WTC11 (cell line): ENCODE data around the gene LPP. TPM values are rescaled to one million over a fixed set of nuclear protein-coding genes. Genes with fewer than 3 reads are reported as not detected.

ENCODE experiments used
- ATAC-seq: fragments of 200-7000 bp; cut with Tn5 transposase; 2 replicates; pipeline ENCODE4 v1.10.0; 2021; ENCODE audit warnings: mild to moderate bottlenecking, moderate library complexity
- CTCF ChIA-PET: fragments of 300-600 bp; sonication (Branson Sonifier 250); formaldehyde crosslinking; loops from one replicate; lab custom pipeline; 2021; ENCODE audit warnings: antibody characterized with exemption; lab: Charles Lee
- POLR2A ChIA-PET: fragments of 350-600 bp; sonication (Branson Sonifier 250); formaldehyde crosslinking; loops from one replicate; lab custom pipeline; 2021; ENCODE audit warnings: antibody characterized with exemption; lab: Charles Lee
- DNase-seq: peaks from one replicate; pipeline ENCODE4 v3.0.0; 2021; ENCODE audit warnings: low spot score
- H3K27ac Mint-ChIP-seq: 2 replicates; pipeline ENCODE4 v1.8.0; 2021; ENCODE audit warnings: mixed read lengths
- H3K27me3 Mint-ChIP-seq: 2 replicates; pipeline ENCODE4 v1.8.0; 2021; ENCODE audit warnings: low read depth, mild to moderate bottlenecking, moderate library complexity, mixed read lengths
- H3K36me3 Mint-ChIP-seq: 2 replicates; pipeline ENCODE4 v1.8.0; 2021; ENCODE audit warnings: mixed read lengths
- H3K4me1 Mint-ChIP-seq: 2 replicates; pipeline ENCODE4 v1.8.0; 2022; ENCODE audit warnings: mixed read lengths
- H3K4me3 Mint-ChIP-seq: 2 replicates; pipeline ENCODE4 v1.8.0; 2021; ENCODE audit warnings: mild to moderate bottlenecking, moderate library complexity, mixed read lengths
- H3K9me3 Mint-ChIP-seq: 2 replicates; pipeline ENCODE4 v1.8.0; 2021; ENCODE audit warnings: mixed read lengths
- CBFB ChIP-seq: sonication (generic); formaldehyde crosslinking; IDR thresholded peaks from 2 replicates; pipeline ENCODE4 v1.8.1; 2022; ENCODE audit warnings: mild to moderate bottlenecking, low read depth, missing genetic modification reagents
- CREB1 ChIP-seq: sonication (generic); formaldehyde crosslinking; IDR thresholded peaks from 2 replicates; pipeline ENCODE4 v1.8.0; 2023; ENCODE audit warnings: mild to moderate bottlenecking, missing genetic modification reagents
- GABPB1 ChIP-seq: sonication (generic); formaldehyde crosslinking; IDR thresholded peaks from 2 replicates; pipeline ENCODE4 v1.8.1; 2023; ENCODE audit warnings: mild to moderate bottlenecking, missing genetic modification reagents
- NFATC4 ChIP-seq: fragments of 250-450 bp; sonication (Bioruptor Pico); IDR thresholded peaks from 2 replicates; pipeline ENCODE4 v1.9.0; 2021; ENCODE audit warnings: mild to moderate bottlenecking
- NFYB ChIP-seq: sonication (generic); formaldehyde crosslinking; conservative IDR thresholded peaks from 2 replicates; pipeline ENCODE4 v1.8.0; 2022; ENCODE audit warnings: low read depth, missing genetic modification reagents
- SMAD4 ChIP-seq: sonication (generic); formaldehyde crosslinking; IDR thresholded peaks from 2 replicates; pipeline ENCODE4 v1.8.0; 2022; ENCODE audit warnings: mild to moderate bottlenecking, missing genetic modification reagents
- SOX15 ChIP-seq: fragments of 250-450 bp; sonication (Bioruptor Pico); IDR thresholded peaks from 2 replicates; pipeline ENCODE4 v1.9.0; 2021; ENCODE audit warnings: mild to moderate bottlenecking
- ZNF219 ChIP-seq: sonication (generic); formaldehyde crosslinking; IDR thresholded peaks from 2 replicates; pipeline ENCODE4 v1.8.0; 2023; ENCODE audit warnings: missing genetic modification reagents, mild to moderate bottlenecking, borderline replicate concordance
- ZNF263 ChIP-seq: sonication (generic); formaldehyde crosslinking; IDR thresholded peaks from 2 replicates; pipeline ENCODE4 v1.8.1; 2022; ENCODE audit warnings: low read depth, mild to moderate bottlenecking, moderate library complexity, missing genetic modification reagents
- ZNF396 ChIP-seq: fragments of 250-450 bp; sonication (Bioruptor Pico); IDR thresholded peaks from 2 replicates; pipeline ENCODE4 v1.8.0; 2021; ENCODE audit warnings: mild to moderate bottlenecking, moderate library complexity, borderline replicate concordance
- ZNF423 ChIP-seq: fragments of 250-450 bp; sonication (Bioruptor Pico); IDR thresholded peaks from 2 replicates; pipeline ENCODE4 v2.1.2; 2022; ENCODE audit warnings: mild to moderate bottlenecking, moderate library complexity
- total RNA-seq: library from RNA; stranded (reverse); gene quantifications from 3 replicates; pipeline ENCODE4 v1.2.3, GENCODE V29; 2021
- TF ChIP-seq, protein P1 (sequence below): sonication (generic); formaldehyde crosslinking; conservative IDR thresholded peaks from 2 replicates; pipeline ENCODE4 v1.8.1; 2022; ENCODE audit warnings: mild to moderate bottlenecking, missing genetic modification reagents
- TF ChIP-seq, protein P2 (sequence below): sonication (generic); formaldehyde crosslinking; IDR thresholded peaks from 2 replicates; pipeline ENCODE4 v1.8.0; 2022; ENCODE audit warnings: missing genetic modification reagents
- TF ChIP-seq, protein P3 (sequence below): sonication (generic); formaldehyde crosslinking; IDR thresholded peaks from 2 replicates; pipeline ENCODE4 v1.8.0; 2023; ENCODE audit warnings: mild to moderate bottlenecking, missing genetic modification reagents
- TF ChIP-seq, protein P4 (sequence below): fragments of 250-450 bp; sonication (Bioruptor Pico); IDR thresholded peaks from 2 replicates; pipeline ENCODE4 v1.9.0; 2021; ENCODE audit warnings: mild to moderate bottlenecking
- TF ChIP-seq, protein P5 (sequence below): fragments of 250-450 bp; sonication (Bioruptor Pico); IDR thresholded peaks from 2 replicates; pipeline ENCODE4 v2.1.2; 2022; ENCODE audit warnings: mild to moderate bottlenecking, moderate library complexity
- TF ChIP-seq, protein P6 (sequence below): sonication (generic); formaldehyde crosslinking; IDR thresholded peaks from 2 replicates; pipeline ENCODE4 v1.8.1; 2022; ENCODE audit warnings: low read depth, missing genetic modification reagents, borderline replicate concordance

The LPP gene
- total RNA-seq, 1 experiment from 2014 or later, result 49.6 TPM

DNA sequence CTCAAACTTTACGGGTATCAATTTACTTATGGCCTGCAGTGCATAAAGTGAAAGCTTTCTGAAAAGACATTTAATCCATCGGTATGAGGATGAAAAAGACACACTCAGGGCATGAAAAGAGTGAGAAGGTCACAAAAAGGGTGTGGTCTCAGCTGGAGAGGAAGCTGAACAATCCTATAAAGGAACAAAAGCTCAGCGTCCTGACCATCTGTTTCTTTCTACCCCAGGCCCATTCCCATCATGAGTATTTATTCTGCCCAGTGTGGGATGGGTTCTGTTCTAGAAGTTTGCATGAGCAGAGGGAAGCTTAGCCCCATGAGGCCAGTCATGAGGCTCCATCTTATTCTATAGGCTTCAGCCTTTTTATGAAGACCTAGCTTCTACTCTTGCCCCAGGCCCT lies 144.6 kb downstream of the LPP start:
- CTCF ChIA-PET, result interaction anchor here (0.5 to 2.4 kb wide), 6 partner anchors 10 to 560 kb away, joined by 3 to 10 read pairs (median 4); no protein-coding TSS in a partner anchor
- H3K27me3 Mint-ChIP-seq, result no peaks in the 10 kb centered on the region
- ATAC-seq, result peak; percentile 59
- no peak overlapping the region for H3K4me3 Mint-ChIP-seq
- POLR2A ChIA-PET, result no interaction called here
- H3K9me3 Mint-ChIP-seq, result no peaks in the 10 kb centered on the region
- TF ChIP-seq NFYB (CRISPR knock-in tag) (no peak), ZNF219 (no peak), ZNF263 (CRISPR knock-in tag) (no peak), ZNF396 (CRISPR knock-in tag) (no peak), ZNF423 (CRISPR knock-in tag) (no peak), SOX15 (CRISPR knock-in tag) (no peak), NFATC4 (no peak)
- TF ChIP-seq, protein P1, sequence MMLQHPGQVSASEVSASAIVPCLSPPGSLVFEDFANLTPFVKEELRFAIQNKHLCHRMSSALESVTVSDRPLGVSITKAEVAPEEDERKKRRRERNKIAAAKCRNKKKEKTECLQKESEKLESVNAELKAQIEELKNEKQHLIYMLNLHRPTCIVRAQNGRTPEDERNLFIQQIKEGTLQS (CRISPR knock-in tag), result no peak
- TF ChIP-seq, protein P2, sequence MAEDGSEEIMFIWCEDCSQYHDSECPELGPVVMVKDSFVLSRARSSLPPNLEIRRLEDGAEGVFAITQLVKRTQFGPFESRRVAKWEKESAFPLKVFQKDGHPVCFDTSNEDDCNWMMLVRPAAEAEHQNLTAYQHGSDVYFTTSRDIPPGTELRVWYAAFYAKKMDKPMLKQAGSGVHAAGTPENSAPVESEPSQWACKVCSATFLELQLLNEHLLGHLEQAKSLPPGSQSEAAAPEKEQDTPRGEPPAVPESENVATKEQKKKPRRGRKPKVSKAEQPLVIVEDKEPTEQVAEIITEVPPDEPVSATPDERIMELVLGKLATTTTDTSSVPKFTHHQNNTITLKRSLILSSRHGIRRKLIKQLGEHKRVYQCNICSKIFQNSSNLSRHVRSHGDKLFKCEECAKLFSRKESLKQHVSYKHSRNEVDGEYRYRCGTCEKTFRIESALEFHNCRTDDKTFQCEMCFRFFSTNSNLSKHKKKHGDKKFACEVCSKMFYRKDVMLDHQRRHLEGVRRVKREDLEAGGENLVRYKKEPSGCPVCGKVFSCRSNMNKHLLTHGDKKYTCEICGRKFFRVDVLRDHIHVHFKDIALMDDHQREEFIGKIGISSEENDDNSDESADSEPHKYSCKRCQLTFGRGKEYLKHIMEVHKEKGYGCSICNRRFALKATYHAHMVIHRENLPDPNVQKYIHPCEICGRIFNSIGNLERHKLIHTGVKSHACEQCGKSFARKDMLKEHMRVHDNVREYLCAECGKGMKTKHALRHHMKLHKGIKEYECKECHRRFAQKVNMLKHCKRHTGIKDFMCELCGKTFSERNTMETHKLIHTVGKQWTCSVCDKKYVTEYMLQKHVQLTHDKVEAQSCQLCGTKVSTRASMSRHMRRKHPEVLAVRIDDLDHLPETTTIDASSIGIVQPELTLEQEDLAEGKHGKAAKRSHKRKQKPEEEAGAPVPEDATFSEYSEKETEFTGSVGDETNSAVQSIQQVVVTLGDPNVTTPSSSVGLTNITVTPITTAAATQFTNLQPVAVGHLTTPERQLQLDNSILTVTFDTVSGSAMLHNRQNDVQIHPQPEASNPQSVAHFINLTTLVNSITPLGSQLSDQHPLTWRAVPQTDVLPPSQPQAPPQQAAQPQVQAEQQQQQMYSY (CRISPR knock-in tag), result no peak
- TF ChIP-seq, protein P3, sequence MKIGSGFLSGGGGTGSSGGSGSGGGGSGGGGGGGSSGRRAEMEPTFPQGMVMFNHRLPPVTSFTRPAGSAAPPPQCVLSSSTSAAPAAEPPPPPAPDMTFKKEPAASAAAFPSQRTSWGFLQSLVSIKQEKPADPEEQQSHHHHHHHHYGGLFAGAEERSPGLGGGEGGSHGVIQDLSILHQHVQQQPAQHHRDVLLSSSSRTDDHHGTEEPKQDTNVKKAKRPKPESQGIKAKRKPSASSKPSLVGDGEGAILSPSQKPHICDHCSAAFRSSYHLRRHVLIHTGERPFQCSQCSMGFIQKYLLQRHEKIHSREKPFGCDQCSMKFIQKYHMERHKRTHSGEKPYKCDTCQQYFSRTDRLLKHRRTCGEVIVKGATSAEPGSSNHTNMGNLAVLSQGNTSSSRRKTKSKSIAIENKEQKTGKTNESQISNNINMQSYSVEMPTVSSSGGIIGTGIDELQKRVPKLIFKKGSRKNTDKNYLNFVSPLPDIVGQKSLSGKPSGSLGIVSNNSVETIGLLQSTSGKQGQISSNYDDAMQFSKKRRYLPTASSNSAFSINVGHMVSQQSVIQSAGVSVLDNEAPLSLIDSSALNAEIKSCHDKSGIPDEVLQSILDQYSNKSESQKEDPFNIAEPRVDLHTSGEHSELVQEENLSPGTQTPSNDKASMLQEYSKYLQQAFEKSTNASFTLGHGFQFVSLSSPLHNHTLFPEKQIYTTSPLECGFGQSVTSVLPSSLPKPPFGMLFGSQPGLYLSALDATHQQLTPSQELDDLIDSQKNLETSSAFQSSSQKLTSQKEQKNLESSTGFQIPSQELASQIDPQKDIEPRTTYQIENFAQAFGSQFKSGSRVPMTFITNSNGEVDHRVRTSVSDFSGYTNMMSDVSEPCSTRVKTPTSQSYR (CRISPR knock-in tag), result no peak
- TF ChIP-seq, protein P4, sequence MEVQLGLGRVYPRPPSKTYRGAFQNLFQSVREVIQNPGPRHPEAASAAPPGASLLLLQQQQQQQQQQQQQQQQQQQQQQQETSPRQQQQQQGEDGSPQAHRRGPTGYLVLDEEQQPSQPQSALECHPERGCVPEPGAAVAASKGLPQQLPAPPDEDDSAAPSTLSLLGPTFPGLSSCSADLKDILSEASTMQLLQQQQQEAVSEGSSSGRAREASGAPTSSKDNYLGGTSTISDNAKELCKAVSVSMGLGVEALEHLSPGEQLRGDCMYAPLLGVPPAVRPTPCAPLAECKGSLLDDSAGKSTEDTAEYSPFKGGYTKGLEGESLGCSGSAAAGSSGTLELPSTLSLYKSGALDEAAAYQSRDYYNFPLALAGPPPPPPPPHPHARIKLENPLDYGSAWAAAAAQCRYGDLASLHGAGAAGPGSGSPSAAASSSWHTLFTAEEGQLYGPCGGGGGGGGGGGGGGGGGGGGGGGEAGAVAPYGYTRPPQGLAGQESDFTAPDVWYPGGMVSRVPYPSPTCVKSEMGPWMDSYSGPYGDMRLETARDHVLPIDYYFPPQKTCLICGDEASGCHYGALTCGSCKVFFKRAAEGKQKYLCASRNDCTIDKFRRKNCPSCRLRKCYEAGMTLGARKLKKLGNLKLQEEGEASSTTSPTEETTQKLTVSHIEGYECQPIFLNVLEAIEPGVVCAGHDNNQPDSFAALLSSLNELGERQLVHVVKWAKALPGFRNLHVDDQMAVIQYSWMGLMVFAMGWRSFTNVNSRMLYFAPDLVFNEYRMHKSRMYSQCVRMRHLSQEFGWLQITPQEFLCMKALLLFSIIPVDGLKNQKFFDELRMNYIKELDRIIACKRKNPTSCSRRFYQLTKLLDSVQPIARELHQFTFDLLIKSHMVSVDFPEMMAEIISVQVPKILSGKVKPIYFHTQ (CRISPR knock-in tag), result no peak
- no peak overlapping the region for H3K27ac Mint-ChIP-seq
- DNase-seq, result no peak
- H3K36me3 Mint-ChIP-seq, result no peaks in the 10 kb centered on the region
- peaks cover 58% of the 10 kb centered on the region for H3K4me1 Mint-ChIP-seq

DNA sequence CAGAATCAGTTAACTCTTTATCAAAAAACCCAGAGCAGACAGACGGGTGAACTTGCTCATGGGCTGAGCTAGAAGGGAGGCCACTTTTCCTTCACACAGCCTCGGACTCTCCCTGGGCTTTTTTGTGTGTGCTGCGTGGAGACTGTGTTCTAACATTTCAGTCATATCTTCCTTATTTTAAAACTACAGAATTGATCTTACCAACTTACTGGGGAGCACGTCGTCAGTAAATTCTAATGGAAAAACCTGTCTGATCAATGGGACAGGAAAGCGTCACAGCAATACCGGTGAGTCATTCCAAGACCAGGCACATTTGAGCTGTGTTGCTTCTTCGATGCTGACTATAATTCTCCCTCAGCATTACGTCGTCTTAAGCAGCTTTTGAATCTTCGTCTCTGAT lies 145.1 kb downstream of the LPP start:
- Mint-ChIP-seq H3K4me3 (no peak overlapping the region), H3K4me1 (peaks cover 63% of the 10 kb centered on the region), H3K27ac (peak overlapping the region; percentile 33; the same call in 1 of the 2 replicates), H3K36me3 (no peaks in the 10 kb centered on the region), H3K27me3 (no peaks in the 10 kb centered on the region), H3K9me3 (no peaks in the 10 kb centered on the region)
- TF ChIP-seq CBFB (CRISPR knock-in tag), result no peak
- no peak for TF ChIP-seq SMAD4 (CRISPR knock-in tag)
- TF ChIP-seq, protein P5, sequence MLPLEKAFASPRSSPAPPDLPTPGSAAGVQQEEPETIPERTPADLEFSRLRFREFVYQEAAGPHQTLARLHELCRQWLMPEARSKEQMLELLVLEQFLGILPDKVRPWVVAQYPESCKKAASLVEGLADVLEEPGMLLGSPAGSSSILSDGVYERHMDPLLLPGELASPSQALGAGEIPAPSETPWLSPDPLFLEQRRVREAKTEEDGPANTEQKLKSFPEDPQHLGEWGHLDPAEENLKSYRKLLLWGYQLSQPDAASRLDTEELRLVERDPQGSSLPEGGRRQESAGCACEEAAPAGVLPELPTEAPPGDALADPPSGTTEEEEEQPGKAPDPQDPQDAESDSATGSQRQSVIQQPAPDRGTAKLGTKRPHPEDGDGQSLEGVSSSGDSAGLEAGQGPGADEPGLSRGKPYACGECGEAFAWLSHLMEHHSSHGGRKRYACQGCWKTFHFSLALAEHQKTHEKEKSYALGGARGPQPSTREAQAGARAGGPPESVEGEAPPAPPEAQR (CRISPR knock-in tag), result no peak
- TF ChIP-seq, protein P6, sequence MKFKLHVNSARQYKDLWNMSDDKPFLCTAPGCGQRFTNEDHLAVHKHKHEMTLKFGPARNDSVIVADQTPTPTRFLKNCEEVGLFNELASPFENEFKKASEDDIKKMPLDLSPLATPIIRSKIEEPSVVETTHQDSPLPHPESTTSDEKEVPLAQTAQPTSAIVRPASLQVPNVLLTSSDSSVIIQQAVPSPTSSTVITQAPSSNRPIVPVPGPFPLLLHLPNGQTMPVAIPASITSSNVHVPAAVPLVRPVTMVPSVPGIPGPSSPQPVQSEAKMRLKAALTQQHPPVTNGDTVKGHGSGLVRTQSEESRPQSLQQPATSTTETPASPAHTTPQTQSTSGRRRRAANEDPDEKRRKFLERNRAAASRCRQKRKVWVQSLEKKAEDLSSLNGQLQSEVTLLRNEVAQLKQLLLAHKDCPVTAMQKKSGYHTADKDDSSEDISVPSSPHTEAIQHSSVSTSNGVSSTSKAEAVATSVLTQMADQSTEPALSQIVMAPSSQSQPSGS (CRISPR knock-in tag), result no peak
- TF ChIP-seq CREB1 (CRISPR knock-in tag), result no peak
- no peak for TF ChIP-seq GABPB1
- DNase-seq (no peak), ATAC-seq (0 out of 2 replicates have a peak, but pooled peaks have one; percentile 7)
- CTCF ChIA-PET, result interaction anchor here (0.5 to 2.4 kb wide), 6 partner anchors 10 to 560 kb away, joined by 3 to 10 read pairs (median 4); no protein-coding TSS in a partner anchor
- POLR2A ChIA-PET, result no interaction called here
